Measurements from ENCODE around the gene SNRNP48.

Gene SNRNP48

GRCh38 chr6:7546020-7546369 lies 44.0 kb upstream of the SNRNP48 start:
- Histone ChIP-seq H3K36me3 (ENCODE audit: control insufficient read depth in 1 of 2, insufficient read depth in 2 of 2, low read length in 2 of 2) (no peaks in the 10 kb centered on the region), H3K9ac (ENCODE audit: low read depth in 1 of 2, low read length in 2 of 2) (peak overlapping the region; percentile 7 to 98), H3K4me1 (ENCODE audit: control insufficient read depth in 1 of 2, insufficient read depth in 2 of 2, low read length in 2 of 2) (peaks cover 14 to 33% of the 10 kb centered on the region in 2 donors), H3K4me3 (ENCODE audit: low read depth in 1 of 2, low read length in 2 of 2) (peak overlapping the region; percentile 37 to 76), H3K27me3 (ENCODE audit: control insufficient read depth in 1 of 2, insufficient read depth in 2 of 2, low read length in 2 of 2) (peaks cover 2 to 3% of the 10 kb centered on the region in 2 donors), H3K9me3 (ENCODE audit: control insufficient read depth in 1 of 2, low read length in 2 of 2) (no peaks in the 10 kb centered on the region), H3K27ac (ENCODE audit: low read depth, low read length) (no peak overlapping the region)

DNA sequence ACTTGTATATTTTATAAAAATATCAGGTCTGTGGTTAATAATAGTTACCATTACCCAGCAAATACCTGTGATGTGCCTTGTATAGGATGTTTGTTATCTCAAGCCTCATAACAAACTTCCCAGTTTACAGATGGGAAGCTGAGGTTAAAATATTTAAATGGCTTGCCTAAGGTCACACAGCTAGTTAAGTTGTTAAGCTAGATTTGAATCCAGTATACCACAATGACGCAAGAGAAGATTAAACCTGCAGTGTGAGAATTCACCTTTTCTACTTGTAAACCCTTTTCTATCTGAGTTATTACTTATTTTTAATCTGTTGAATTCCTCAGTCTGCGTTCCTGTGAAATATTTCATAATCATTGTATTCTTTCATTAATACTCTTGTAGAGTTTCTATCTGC lies 43.6 kb upstream of the SNRNP48 start:
- Histone ChIP-seq H3K4me3 (ENCODE audit: low read depth in 1 of 2, low read length in 2 of 2) (peak overlapping the region in 1 of 2 donors; percentile 76), H3K9ac (ENCODE audit: low read depth in 1 of 2, low read length in 2 of 2) (peak overlapping the region; percentile 8 to 28), H3K27ac (ENCODE audit: low read depth, low read length) (no peak overlapping the region), H3K36me3 (ENCODE audit: control insufficient read depth in 1 of 2, insufficient read depth in 2 of 2, low read length in 2 of 2) (no peaks in the 10 kb centered on the region), H3K4me1 (ENCODE audit: control insufficient read depth in 1 of 2, insufficient read depth in 2 of 2, low read length in 2 of 2) (peaks cover 14 to 33% of the 10 kb centered on the region in 2 donors), H3K9me3 (ENCODE audit: control insufficient read depth in 1 of 2, low read length in 2 of 2) (no peaks in the 10 kb centered on the region), H3K27me3 (ENCODE audit: control insufficient read depth in 1 of 2, insufficient read depth in 2 of 2, low read length in 2 of 2) (peaks cover 2 to 3% of the 10 kb centered on the region in 2 donors)

DNA sequence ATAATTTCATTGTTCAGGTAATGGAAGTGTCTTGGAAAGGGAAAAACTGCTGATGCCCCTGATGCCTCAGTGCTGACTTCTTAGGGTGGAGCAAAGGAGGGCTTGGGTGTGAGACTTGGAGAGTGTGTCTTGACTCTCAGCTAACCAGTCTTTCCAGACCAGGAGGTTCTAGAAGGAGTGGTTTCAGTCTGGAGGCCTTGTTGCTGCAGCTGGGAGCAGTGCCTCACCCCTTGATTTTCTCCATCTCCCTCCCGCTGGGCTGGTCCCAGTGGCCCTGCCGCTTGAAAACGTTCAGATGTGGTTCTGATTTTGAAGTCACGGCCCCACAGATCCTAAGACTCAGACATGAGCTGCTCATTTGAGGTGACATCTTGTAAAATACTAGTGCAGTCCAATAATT lies 43.1 kb upstream of the SNRNP48 start:
- no peaks in the 10 kb centered on the region for H3K36me3 ChIP-seq (ENCODE audit: control insufficient read depth in 1 of 2, insufficient read depth in 2 of 2, low read length in 2 of 2)
- no peak overlapping the region for H3K4me3 ChIP-seq (ENCODE audit: low read depth in 1 of 2, low read length in 2 of 2)
- peaks cover 0 to 2% of the 10 kb centered on the region in 2 donors for H3K27me3 ChIP-seq (ENCODE audit: control insufficient read depth in 1 of 2, insufficient read depth in 2 of 2, low read length in 2 of 2)
- no peaks in the 10 kb centered on the region for H3K9me3 ChIP-seq (ENCODE audit: control insufficient read depth in 1 of 2, low read length in 2 of 2)
- peaks cover 14 to 38% of the 10 kb centered on the region in 2 donors for H3K4me1 ChIP-seq (ENCODE audit: control insufficient read depth in 1 of 2, insufficient read depth in 2 of 2, low read length in 2 of 2)
- H3K9ac ChIP-seq (ENCODE audit: low read depth in 1 of 2, low read length in 2 of 2): peak overlapping the region; percentile 8 to 28
- H3K27ac ChIP-seq (ENCODE audit: low read depth, low read length): no peak overlapping the region

DNA sequence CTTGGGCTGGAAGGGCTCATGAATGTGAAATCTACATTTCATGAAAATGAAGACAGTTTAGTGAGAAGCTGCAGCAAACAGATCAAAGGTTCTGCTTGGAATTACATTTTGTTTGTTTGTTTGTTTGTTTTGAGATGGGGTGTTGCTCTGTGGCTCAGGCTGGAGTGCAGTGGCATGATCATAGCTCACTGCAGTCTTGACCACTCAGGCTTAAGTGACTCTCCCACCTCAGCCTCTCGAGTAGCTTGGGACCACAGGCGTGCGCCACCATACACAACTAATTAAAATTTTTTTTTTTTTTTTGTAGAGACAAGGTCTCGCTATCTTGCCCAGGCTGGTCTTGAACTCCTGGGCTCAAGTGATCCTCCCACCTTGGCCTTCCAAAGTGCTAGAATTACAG lies 42.7 kb upstream of the SNRNP48 start:
- Histone ChIP-seq H3K4me3 (ENCODE audit: low read depth in 1 of 2, low read length in 2 of 2) (no peak overlapping the region), H3K36me3 (ENCODE audit: control insufficient read depth in 1 of 2, insufficient read depth in 2 of 2, low read length in 2 of 2) (no peaks in the 10 kb centered on the region), H3K27ac (ENCODE audit: low read depth, low read length) (no peak overlapping the region), H3K4me1 (ENCODE audit: control insufficient read depth in 1 of 2, insufficient read depth in 2 of 2, low read length in 2 of 2) (peaks cover 14 to 38% of the 10 kb centered on the region in 2 donors), H3K9me3 (ENCODE audit: control insufficient read depth in 1 of 2, low read length in 2 of 2) (no peaks in the 10 kb centered on the region), H3K27me3 (ENCODE audit: control insufficient read depth in 1 of 2, insufficient read depth in 2 of 2, low read length in 2 of 2) (peaks cover 0 to 2% of the 10 kb centered on the region in 2 donors), H3K9ac (ENCODE audit: low read depth in 1 of 2, low read length in 2 of 2) (peak overlapping the region; percentile 8 to 28)

DNA sequence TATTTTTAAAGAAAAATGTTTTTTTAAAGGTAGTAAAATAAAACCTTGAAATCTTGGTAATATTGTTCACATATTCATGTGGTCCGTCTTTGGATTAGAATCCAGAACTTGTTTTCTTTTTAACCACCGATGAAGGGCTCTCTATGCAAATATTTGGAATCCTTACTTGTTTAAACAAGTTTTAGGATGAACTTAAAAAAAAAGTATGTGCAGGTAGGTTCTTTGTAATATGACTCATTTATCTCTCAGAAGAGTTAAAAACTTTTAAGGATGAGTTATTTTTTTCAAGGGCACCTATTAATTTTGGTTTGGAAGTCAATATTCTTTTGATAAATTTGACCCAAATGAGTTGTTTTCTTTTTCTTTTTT lies 39.6 kb upstream of the SNRNP48 start:
- H3K27ac ChIP-seq (ENCODE audit: low read depth, low read length): no peak overlapping the region

DNA sequence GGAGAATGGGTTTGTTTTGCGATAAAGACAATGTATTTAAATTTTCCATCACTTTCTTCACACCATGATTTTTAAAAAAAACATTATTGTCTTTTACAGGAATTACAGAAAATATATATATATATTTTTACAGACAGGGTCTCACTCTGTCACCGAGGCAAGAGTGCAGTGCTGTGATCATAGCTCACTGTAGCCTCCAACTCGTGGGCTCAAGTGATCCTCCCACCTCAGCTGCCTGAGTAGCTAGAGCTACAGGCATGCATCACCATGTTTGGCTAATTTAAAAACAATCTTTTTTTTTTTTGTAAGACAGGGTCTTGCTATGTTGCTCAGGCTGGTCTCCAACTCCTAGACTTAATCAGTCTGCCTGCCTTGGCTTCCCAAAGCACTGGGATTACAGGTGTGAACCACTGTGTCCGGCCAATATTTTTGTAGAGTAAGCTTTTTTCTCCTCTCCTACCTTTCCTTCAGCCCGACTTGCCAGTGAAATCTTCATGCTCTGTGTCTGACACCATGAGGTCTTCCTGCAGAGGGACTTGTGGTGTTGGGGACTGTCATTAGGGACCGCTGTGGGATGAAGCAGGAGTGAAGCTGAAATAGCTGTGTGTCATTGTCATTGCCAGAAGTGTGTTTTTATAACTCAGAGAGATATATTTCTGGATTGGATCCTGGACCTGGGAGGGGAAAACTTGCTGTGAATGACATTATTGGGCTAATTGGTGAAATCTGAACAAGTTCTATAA lies 35.3 kb upstream of the SNRNP48 start:
- H3K4me1 ChIP-seq (ENCODE audit: control insufficient read depth in 1 of 2, insufficient read depth in 2 of 2, low read length in 2 of 2): peaks cover 14 to 29% of the 10 kb centered on the region in 2 donors
- no peak overlapping the region for H3K9ac ChIP-seq (ENCODE audit: low read depth in 1 of 2, low read length in 2 of 2)
- no peaks in the 10 kb centered on the region for H3K9me3 ChIP-seq (ENCODE audit: control insufficient read depth in 1 of 2, low read length in 2 of 2)
- H3K36me3 ChIP-seq (ENCODE audit: control insufficient read depth in 1 of 2, insufficient read depth in 2 of 2, low read length in 2 of 2): peaks cover 15 to 20% of the 10 kb centered on the region in 2 donors
- no peak overlapping the region for H3K4me3 ChIP-seq (ENCODE audit: low read depth in 1 of 2, low read length in 2 of 2)
- H3K27me3 ChIP-seq (ENCODE audit: control insufficient read depth in 1 of 2, insufficient read depth in 2 of 2, low read length in 2 of 2): no peaks in the 10 kb centered on the region
- H3K27ac ChIP-seq (ENCODE audit: low read depth, low read length): no peak overlapping the region

More for the DNA sequence above, 39.6 kb upstream of the SNRNP48 start:
- no peak overlapping the region for H3K4me3 ChIP-seq (ENCODE audit: low read depth in 1 of 2, low read length in 2 of 2)
- peaks cover 21 to 47% of the 10 kb centered on the region in 2 donors for H3K4me1 ChIP-seq (ENCODE audit: control insufficient read depth in 1 of 2, insufficient read depth in 2 of 2, low read length in 2 of 2)
- peaks cover 0 to 2% of the 10 kb centered on the region in 2 donors for H3K27me3 ChIP-seq (ENCODE audit: control insufficient read depth in 1 of 2, insufficient read depth in 2 of 2, low read length in 2 of 2)
- no peaks in the 10 kb centered on the region for H3K36me3 ChIP-seq (ENCODE audit: control insufficient read depth in 1 of 2, insufficient read depth in 2 of 2, low read length in 2 of 2)
- H3K9ac ChIP-seq (ENCODE audit: low read depth in 1 of 2, low read length in 2 of 2): no peak overlapping the region
- H3K9me3 ChIP-seq (ENCODE audit: control insufficient read depth in 1 of 2, low read length in 2 of 2): no peaks in the 10 kb centered on the region

DNA sequence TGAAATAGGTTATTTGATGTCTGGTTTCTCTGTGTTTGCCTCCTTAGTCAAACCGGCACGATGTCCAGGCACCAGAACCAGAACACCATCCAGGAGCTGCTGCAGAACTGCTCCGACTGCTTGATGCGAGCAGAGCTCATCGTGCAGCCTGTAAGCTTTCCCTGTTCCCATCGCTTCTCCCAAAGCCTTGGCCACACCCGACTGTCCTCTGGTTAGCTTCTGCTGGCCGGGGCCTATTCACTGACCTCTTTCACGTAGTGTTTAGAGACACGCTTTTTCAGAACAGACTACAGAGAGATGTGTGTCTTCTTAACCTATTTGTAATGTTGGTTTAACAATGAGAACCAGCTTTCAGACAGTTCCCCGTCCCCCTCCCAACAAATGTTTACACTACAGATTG lies 34.3 kb upstream of the SNRNP48 start:
- no peak overlapping the region for H3K9ac ChIP-seq (ENCODE audit: low read depth in 1 of 2, low read length in 2 of 2)
- H3K27me3 ChIP-seq (ENCODE audit: control insufficient read depth in 1 of 2, insufficient read depth in 2 of 2, low read length in 2 of 2): no peaks in the 10 kb centered on the region
- H3K36me3 ChIP-seq (ENCODE audit: control insufficient read depth in 1 of 2, insufficient read depth in 2 of 2, low read length in 2 of 2): peaks cover 23 to 24% of the 10 kb centered on the region in 2 donors
- H3K9me3 ChIP-seq (ENCODE audit: control insufficient read depth in 1 of 2, low read length in 2 of 2): no peaks in the 10 kb centered on the region
- H3K4me3 ChIP-seq (ENCODE audit: low read depth in 1 of 2, low read length in 2 of 2): no peak overlapping the region
- H3K27ac ChIP-seq (ENCODE audit: low read depth, low read length): no peak overlapping the region
- peaks cover 14 to 30% of the 10 kb centered on the region in 2 donors for H3K4me1 ChIP-seq (ENCODE audit: control insufficient read depth in 1 of 2, insufficient read depth in 2 of 2, low read length in 2 of 2)

DNA sequence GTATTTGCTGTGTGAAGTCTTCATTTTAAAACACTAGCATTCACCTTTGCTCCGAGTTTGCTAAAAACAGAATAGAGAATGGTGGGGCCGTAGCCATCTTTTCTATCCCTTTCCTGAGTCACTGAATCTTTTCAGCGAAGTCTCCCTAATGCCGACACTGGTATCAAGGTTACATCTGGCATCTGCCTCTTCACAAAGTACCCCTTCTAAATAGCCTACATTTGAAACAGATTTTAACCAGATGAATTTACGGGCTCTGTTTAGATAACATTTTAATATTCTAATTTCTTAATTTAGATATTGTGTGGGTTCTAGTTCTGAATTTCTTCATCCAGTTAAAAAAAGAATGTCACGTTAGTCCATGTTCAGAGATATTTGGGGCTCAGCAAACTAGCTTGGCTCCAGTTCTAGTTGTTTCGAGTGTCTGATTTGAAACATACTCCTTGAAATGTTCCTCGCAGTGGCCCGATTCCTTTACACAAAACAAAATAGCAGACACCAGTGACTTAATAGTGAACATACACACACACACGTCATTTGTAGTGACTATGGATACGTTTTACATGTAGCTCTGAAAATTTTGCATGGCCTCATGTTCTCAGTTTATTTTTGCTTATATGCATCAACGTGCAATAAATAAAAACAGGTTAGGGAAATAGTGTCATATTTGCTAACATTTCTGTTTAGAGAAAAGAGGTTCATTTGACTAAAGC lies 33.4 kb upstream of the SNRNP48 start:
- Histone ChIP-seq H3K9ac (ENCODE audit: low read depth in 1 of 2, low read length in 2 of 2) (no peak overlapping the region), H3K4me1 (ENCODE audit: control insufficient read depth in 1 of 2, insufficient read depth in 2 of 2, low read length in 2 of 2) (peaks cover 17 to 29% of the 10 kb centered on the region in 2 donors), H3K36me3 (ENCODE audit: control insufficient read depth in 1 of 2, insufficient read depth in 2 of 2, low read length in 2 of 2) (peaks cover 23 to 24% of the 10 kb centered on the region in 2 donors), H3K27ac (ENCODE audit: low read depth, low read length) (no peak overlapping the region), H3K9me3 (ENCODE audit: control insufficient read depth in 1 of 2, low read length in 2 of 2) (no peaks in the 10 kb centered on the region), H3K27me3 (ENCODE audit: control insufficient read depth in 1 of 2, insufficient read depth in 2 of 2, low read length in 2 of 2) (no peaks in the 10 kb centered on the region), H3K4me3 (ENCODE audit: low read depth in 1 of 2, low read length in 2 of 2) (no peak overlapping the region)

- H3K27me3 ChIP-seq (ENCODE audit: control insufficient read depth in 1 of 2, insufficient read depth in 2 of 2, low read length in 2 of 2): no peaks in the 10 kb centered on the region
- no peak overlapping the region for H3K27ac ChIP-seq (ENCODE audit: low read depth, low read length)
- H3K36me3 ChIP-seq (ENCODE audit: control insufficient read depth in 1 of 2, insufficient read depth in 2 of 2, low read length in 2 of 2): peaks cover 24 to 25% of the 10 kb centered on the region in 2 donors
- peaks cover 17 to 27% of the 10 kb centered on the region in 2 donors for H3K4me1 ChIP-seq (ENCODE audit: control insufficient read depth in 1 of 2, insufficient read depth in 2 of 2, low read length in 2 of 2)
- no peak overlapping the region for H3K9ac ChIP-seq (ENCODE audit: low read depth in 1 of 2, low read length in 2 of 2)
- no peak overlapping the region for H3K4me3 ChIP-seq (ENCODE audit: low read depth in 1 of 2, low read length in 2 of 2)
- H3K9me3 ChIP-seq (ENCODE audit: control insufficient read depth in 1 of 2, low read length in 2 of 2): no peaks in the 10 kb centered on the region
Measured at GRCh38 chr6:7557652-7558051, 32.3 kb upstream of the SNRNP48 start.

- Histone ChIP-seq H3K9ac (ENCODE audit: low read depth in 1 of 2, low read length in 2 of 2) (peak overlapping the region in 1 of 2 donors; percentile 28), H3K9me3 (ENCODE audit: control insufficient read depth in 1 of 2, low read length in 2 of 2) (no peaks in the 10 kb centered on the region), H3K4me1 (ENCODE audit: control insufficient read depth in 1 of 2, insufficient read depth in 2 of 2, low read length in 2 of 2) (peaks cover 13 to 22% of the 10 kb centered on the region in 2 donors), H3K27me3 (ENCODE audit: control insufficient read depth in 1 of 2, insufficient read depth in 2 of 2, low read length in 2 of 2) (no peaks in the 10 kb centered on the region), H3K27ac (ENCODE audit: low read depth, low read length) (no peak overlapping the region), H3K4me3 (ENCODE audit: low read depth in 1 of 2, low read length in 2 of 2) (no peak overlapping the region), H3K36me3 (ENCODE audit: control insufficient read depth in 1 of 2, insufficient read depth in 2 of 2, low read length in 2 of 2) (peaks cover 27 to 32% of the 10 kb centered on the region in 2 donors)
Measured at GRCh38 chr6:7558781-7559180, 31.2 kb upstream of the SNRNP48 start.

Measured in duodenal mucosa (tissue), 2 donors.